T1000 (cell line): ENCODE results near the gene R3HDM2.
A peak's percentile ranks its signal among the peaks of the same experiment; 100 is the strongest.

Experiments used
- DNase-seq: peaks from one replicate; lab custom pipeline; 2025; ENCODE audit warnings: mixed read lengths; lab: John Stamatoyannopoulos, UW

The R3HDM2 gene

GRCh38 chr12:57216014-57216911 lies 214.6 kb downstream of the R3HDM2 start, which contains the start of gene NXPH4:
Gene NXPH4, plus strand, starts transcription at chr12:57216794. Its CDS starts 176 bp downstream, at chr12:57216970.
- DNase-seq: no peak

GRCh38 chr12:57215668-57216013 lies 215.2 kb downstream of the R3HDM2 start:
- DNase-seq: no peak

DNA sequence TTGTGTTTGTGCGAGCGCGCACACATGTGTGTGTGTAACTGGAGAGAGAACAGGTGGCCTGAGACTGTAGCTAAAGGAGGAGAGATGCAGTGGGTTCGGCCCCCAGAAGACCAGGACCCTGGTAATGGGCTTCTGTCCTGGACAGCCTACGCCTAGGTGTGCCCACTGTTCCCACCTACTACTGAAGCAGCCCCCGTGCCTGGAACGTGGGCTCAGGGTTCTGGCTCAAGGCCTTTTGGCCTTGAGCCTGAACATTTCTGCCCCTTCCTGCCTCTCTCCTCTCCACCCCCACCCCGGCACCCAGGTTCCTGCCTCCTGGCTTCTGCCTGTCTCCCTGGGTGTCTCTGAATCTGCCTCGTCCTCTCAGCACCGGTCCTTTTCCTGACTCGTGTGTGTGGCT lies 215.8 kb downstream of the R3HDM2 start:
- DNase-seq: no peak

GRCh38 chr12:57214398-57214781 lies 216.5 kb downstream of the R3HDM2 start:
- DNase-seq: peak; percentile 22

DNA sequence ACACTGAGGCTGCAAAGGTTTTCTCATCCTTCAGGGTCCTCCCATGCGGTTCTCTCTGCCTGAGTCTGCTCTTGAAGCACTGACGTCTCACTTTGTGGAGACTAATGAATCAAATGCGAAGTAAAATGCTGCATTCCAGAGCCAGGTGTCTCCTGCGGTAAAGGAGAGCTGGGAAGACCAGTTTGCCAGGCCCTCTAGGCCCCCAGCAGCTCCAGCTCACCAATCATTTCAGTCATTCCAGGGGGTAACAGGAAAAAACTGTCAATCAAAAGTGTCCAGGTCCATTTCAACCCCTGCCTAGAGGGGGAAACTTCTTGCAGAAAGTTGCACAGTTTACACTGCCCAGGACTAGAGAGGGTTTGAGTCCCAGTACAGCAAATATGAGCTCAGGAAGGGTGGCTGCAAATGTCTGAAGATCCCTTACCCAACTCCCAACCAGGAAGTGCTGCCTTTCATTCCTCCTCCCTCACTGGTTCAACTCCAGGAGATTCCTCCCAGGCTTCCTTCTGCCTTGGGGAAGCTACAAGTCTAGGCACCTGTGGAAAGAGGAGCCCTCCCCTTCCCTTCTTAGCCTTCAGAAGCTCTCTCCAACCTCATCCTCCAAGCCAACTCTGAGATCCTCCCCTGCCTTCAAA lies 217.0 kb downstream of the R3HDM2 start:
- no peak for DNase-seq

GRCh38 chr12:57213058-57213715 lies 217.7 kb downstream of the R3HDM2 start:
- DNase-seq: peak; percentile 85

- DNase-seq: no peak
These were observed 218.2 kb downstream of the R3HDM2 start for GRCh38 chr12:57212701-57213057.

DNA sequence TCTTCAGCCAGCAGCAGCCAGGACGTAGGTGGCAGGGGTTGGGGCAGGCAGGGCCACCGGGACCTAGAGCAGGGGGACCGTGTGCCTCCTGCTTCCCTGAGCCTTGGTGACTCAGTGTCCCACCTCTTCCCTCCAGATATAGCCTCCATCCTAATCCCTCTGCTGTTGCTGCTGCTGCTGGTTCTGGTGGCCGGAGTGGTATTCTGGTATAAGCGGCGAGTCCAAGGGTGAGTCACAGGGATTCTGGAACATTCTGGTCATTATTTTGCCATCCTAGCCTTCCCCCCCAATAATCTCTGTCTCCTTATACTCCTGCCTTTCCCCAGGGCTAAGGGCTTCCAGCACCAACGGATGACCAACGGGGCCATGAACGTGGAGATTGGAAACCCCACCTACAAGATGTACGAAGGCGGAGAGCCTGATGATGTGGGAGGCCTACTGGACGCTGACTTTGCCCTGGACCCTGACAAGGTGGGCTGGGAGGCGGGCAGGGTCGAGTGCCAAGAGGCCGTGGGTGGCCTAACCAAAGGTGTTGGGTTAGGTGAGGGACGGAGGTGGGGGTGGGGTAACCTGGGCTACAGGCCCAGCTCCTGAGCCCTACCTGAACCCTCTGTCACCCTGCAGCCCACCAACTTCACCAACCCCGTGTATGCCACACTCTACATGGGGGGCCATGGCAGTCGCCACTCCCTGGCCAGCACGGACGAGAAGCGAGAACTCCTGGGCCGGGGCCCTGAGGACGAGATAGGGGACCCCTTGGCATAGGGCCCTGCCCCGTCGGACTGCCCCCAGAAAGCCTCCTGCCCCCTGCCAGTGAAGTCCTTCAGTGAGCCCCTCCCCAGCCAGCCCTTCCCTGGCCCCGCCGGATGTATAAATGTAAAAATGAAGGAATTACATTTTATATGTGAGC lies 218.8 kb downstream of the R3HDM2 start:
- no peak for DNase-seq

- no peak for DNase-seq
These were observed 219.7 kb downstream of the R3HDM2 start for GRCh38 chr12:57210926-57211692.

- no peak for DNase-seq
These were observed 220.4 kb downstream of the R3HDM2 start for GRCh38 chr12:57210461-57210860.

GRCh38 chr12:57209916-57210315 lies 220.9 kb downstream of the R3HDM2 start:
- no peak for DNase-seq

- no peak for DNase-seq
These were observed 222.1 kb downstream of the R3HDM2 start for GRCh38 chr12:57208631-57209282.

DNA sequence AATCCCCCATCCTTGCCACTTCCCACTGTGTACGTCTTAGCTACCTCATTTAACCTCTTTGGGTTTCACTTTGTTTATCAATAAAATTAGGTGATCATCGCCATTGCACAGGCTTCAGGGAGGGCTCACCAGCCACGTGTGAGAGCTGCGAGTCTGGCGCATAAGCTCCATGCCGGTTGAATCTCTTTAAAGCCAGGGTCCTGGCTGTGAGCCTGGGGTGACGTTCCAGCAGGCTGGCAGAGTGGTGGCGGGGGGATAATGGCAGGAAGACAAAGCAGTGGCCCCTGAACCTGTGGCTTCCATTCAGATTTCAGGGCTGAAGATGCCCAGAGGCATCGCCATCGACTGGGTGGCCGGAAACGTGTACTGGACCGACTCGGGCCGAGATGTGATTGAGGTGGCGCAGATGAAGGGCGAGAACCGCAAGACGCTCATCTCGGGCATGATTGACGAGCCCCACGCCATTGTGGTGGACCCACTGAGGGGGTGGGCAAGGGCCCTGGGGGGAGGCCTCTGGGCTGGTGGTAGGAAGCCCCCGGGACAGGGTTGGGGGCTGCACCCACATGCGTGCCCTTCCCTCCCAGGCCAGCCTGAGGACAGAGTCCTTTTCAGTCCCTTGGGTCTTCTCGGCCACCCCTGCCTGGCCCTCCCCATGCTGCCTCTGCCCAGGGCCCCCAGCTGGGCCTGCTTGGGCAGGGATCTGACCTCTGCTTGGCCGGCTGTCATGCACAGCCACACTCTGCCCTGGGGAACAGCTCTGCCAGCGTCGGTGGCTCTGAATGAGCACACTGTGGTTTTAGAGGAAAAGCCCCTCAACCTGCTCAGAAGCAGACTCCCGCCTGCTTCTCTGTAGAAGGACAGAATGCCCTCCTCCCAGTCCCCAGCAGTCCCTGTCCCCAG lies 222.9 kb downstream of the R3HDM2 start:
- no peak for DNase-seq

DNA sequence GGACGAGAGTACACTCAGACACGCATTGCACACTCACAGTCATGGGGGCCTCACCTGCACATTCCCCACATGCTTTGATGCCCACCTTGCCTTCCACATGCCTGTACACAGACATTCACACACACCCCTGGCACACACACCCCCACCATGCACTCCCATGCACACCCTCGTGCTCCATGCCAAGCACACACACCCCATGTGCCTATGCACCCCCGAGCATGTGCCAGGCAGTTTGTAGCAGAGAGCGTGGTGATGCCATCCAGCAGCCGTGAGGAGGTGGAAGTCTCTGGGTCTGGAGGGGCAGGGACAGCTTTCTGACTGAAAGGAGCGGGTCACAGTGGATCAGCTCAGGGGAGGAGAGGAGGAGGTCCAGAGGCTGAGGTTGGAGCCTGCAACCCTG lies 224.9 kb downstream of the R3HDM2 start:
- no peak for DNase-seq

DNA sequence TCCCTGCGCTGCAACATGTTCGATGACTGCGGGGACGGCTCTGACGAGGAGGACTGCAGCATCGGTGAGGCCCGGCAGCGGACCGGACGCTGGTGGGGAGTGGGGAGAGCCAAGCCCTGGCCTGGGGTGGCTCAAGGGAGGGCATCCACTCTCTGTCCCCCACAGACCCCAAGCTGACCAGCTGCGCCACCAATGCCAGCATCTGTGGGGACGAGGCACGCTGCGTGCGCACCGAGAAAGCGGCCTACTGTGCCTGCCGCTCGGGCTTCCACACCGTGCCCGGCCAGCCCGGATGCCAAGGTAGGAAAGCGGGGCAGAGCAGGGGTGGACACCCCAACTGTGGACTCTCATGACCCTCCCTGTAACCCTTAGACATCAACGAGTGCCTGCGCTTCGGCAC lies 225.7 kb downstream of the R3HDM2 start:
- DNase-seq: no peak

GRCh38 chr12:57204454-57204853 lies 226.4 kb downstream of the R3HDM2 start:
- no peak for DNase-seq

- no peak for DNase-seq
These were observed 227.1 kb downstream of the R3HDM2 start for GRCh38 chr12:57203791-57204190.
